ENCODE results near the gene SCUBE1.

SCUBE1 gene

GRCh38 chr22:43260331-43261231 is 82.6 kb downstream of the SCUBE1 start:
- DNase-seq (ENCODE audit: low read depth in 3 of 3), result no peak

- no peak for DNase-seq (ENCODE audit: low read depth in 3 of 3)
Measured at GRCh38 chr22:43257961-43258360, 85.2 kb downstream of the SCUBE1 start.

GRCh38 chr22:43257549-43257948 is 85.6 kb downstream of the SCUBE1 start:
- DNase-seq (ENCODE audit: low read depth in 3 of 3), result no peak

- no peak for DNase-seq (ENCODE audit: low read depth in 3 of 3)
Measured at GRCh38 chr22:43256976-43257545, 86.1 kb downstream of the SCUBE1 start.

GRCh38 chr22:43256569-43256968 is 86.6 kb downstream of the SCUBE1 start:
- DNase-seq (ENCODE audit: low read depth in 3 of 3), result no peak

- no peak for DNase-seq (ENCODE audit: low read depth in 3 of 3)
Measured at GRCh38 chr22:43255299-43255698, 87.9 kb downstream of the SCUBE1 start.

GRCh38 chr22:43253839-43254238 is 89.3 kb downstream of the SCUBE1 start:
- no peak for DNase-seq (ENCODE audit: low read depth in 3 of 3)

GRCh38 chr22:43252319-43252718 is 90.9 kb downstream of the SCUBE1 start:
- no peak for DNase-seq (ENCODE audit: low read depth in 3 of 3)

- no peak for DNase-seq (ENCODE audit: low read depth in 3 of 3)
Measured at GRCh38 chr22:43249789-43250471, 93.2 kb downstream of the SCUBE1 start.

- no peak for DNase-seq (ENCODE audit: low read depth in 3 of 3)
Measured at GRCh38 chr22:43247546-43248260, 95.5 kb downstream of the SCUBE1 start.

GRCh38 chr22:43246188-43246587 is 97.0 kb downstream of the SCUBE1 start:
- DNase-seq (ENCODE audit: low read depth in 3 of 3), result no peak

GRCh38 chr22:43245717-43246116 is 97.5 kb downstream of the SCUBE1 start:
- no peak for DNase-seq (ENCODE audit: low read depth in 3 of 3)

GRCh38 chr22:43244803-43245527 is 98.2 kb downstream of the SCUBE1 start:
- no peak for DNase-seq (ENCODE audit: low read depth in 3 of 3)

GRCh38 chr22:43244402-43244801 is 98.8 kb downstream of the SCUBE1 start:
- no peak for DNase-seq (ENCODE audit: low read depth in 3 of 3)

- no peak for DNase-seq (ENCODE audit: low read depth in 3 of 3)
Measured at GRCh38 chr22:43243324-43243723, 99.8 kb downstream of the SCUBE1 start.

GRCh38 chr22:43242627-43243026 is 100.5 kb downstream of the SCUBE1 start:
- DNase-seq (ENCODE audit: low read depth in 3 of 3), result no peak

- no peak for DNase-seq (ENCODE audit: low read depth in 3 of 3)
Measured at GRCh38 chr22:43241699-43242386, 101.3 kb downstream of the SCUBE1 start.

GRCh38 chr22:43241138-43241597 is 102.0 kb downstream of the SCUBE1 start:
- no peak for DNase-seq (ENCODE audit: low read depth in 3 of 3)

- no peak for DNase-seq (ENCODE audit: low read depth in 3 of 3)
Measured at GRCh38 chr22:43240614-43241013, 102.6 kb downstream of the SCUBE1 start.

- no peak for DNase-seq (ENCODE audit: low read depth in 3 of 3)
Measured at GRCh38 chr22:43239956-43240355, 103.2 kb downstream of the SCUBE1 start.

All from stimulated activated CD4-positive, alpha-beta T cell treated with anti-CD3 and anti-CD28 coated beads, TNF-alpha, amount 100 ng/mL, for 4 hours (primary cell).